OCI-LY1 (cell line): ENCODE data around the gene DCUN1D1.

ENCODE experiments used
- H2AFZ ChIP-seq: fragments of 200-600 bp; sonication (generic), shearing (Covaris generic); 2 replicates; pipeline ENCODE4 v1.6.0; 2014; ENCODE audit warnings: antibody characterized with exemption, mild to moderate bottlenecking, low read length
- H3F3A ChIP-seq: fragments of 200-600 bp; sonication (generic), shearing (Covaris generic); 2 replicates; pipeline ENCODE4 v1.6.0; 2014; ENCODE audit warnings: mild to moderate bottlenecking, antibody characterized with exemption, low read length, moderate library complexity; ENCODE audit not compliant: insufficient read depth
- H3K27ac ChIP-seq: fragments of 200-600 bp; sonication (generic); 2 replicates; pipeline ENCODE4 v1.5.1; 2014; ENCODE audit warnings: low read length, mixed run types, mild to moderate bottlenecking, low read depth; ENCODE audit not compliant: poor library complexity, severe bottlenecking
- H3K27me3 ChIP-seq: fragments of 200-600 bp; sonication (generic); 2 replicates; pipeline ENCODE4 v1.6.0; 2014; ENCODE audit warnings: antibody characterized with exemption, mild to moderate bottlenecking, low read length, moderate library complexity; ENCODE audit not compliant: insufficient read depth
- H3K36me3 ChIP-seq: fragments of 200-600 bp; sonication (generic); 2 replicates; pipeline ENCODE4 v1.6.1; 2014; ENCODE audit warnings: mild to moderate bottlenecking, antibody characterized with exemption, low read length, moderate library complexity, mixed read lengths; ENCODE audit not compliant: insufficient read depth
- H3K4me1 ChIP-seq: fragments of 200-600 bp; sonication (generic); 2 replicates; pipeline ENCODE4 v1.5.1; 2014; ENCODE audit warnings: mild to moderate bottlenecking, low read length, moderate library complexity; ENCODE audit not compliant: insufficient read depth, severe bottlenecking
- H3K4me2 ChIP-seq: fragments of 200-600 bp; sonication (generic), shearing (Covaris generic); 2 replicates; pipeline ENCODE4 v1.6.1; 2014; ENCODE audit warnings: low read length
- H3K4me3 ChIP-seq: fragments of 200-600 bp; sonication (generic); 2 replicates; pipeline ENCODE4 v1.5.1; 2014; ENCODE audit warnings: low read length, low read depth, mild to moderate bottlenecking, mixed read lengths; ENCODE audit not compliant: poor library complexity, severe bottlenecking
- H3K79me2 ChIP-seq: fragments of 200-600 bp; shearing (Covaris generic); 2 replicates; pipeline ENCODE4 v1.6.1; 2016; ENCODE audit warnings: mixed run types, low read length, mixed read lengths; ENCODE audit not compliant: insufficient read depth
- H3K9ac ChIP-seq: fragments of 200-600 bp; sonication (generic), shearing (Covaris generic); 2 replicates; pipeline ENCODE4 v1.6.1; 2014; ENCODE audit warnings: mild to moderate bottlenecking, low read length, mixed read lengths
- H3K9me2 ChIP-seq: fragments of 200-600 bp; sonication (generic), shearing (Covaris generic); 2 replicates; pipeline ENCODE4 v1.6.1; 2014; ENCODE audit warnings: low read depth, mild to moderate bottlenecking, low read length, mixed read lengths
- H3K9me3 ChIP-seq: fragments of 200-600 bp; shearing (Covaris generic); 2 replicates; pipeline ENCODE4 v1.6.1; 2014; ENCODE audit warnings: low read length, mixed read lengths
- H4K20me1 ChIP-seq: fragments of 200-600 bp; sonication (generic), shearing (Covaris generic); 2 replicates; pipeline ENCODE4 v1.6.0; 2016; ENCODE audit warnings: mild to moderate bottlenecking, low read length; ENCODE audit not compliant: insufficient read depth
- EZH2 ChIP-seq: fragments of 200-600 bp; sonication (generic), shearing (Covaris generic); IDR thresholded peaks from 2 replicates; pipeline ENCODE4 v1.8.0; 2017; ENCODE audit warnings: borderline replicate concordance, mixed run types, mild to moderate bottlenecking, antibody characterized with exemption, low read length, moderate library complexity, mixed read lengths
- TF ChIP-seq, protein P1 (sequence below): fragments of 200-600 bp; sonication (generic), shearing (Covaris generic); IDR thresholded peaks from 2 replicates; pipeline ENCODE4 v1.5.1; 2017; ENCODE audit warnings: mild to moderate bottlenecking, antibody characterized with exemption, low read length, moderate library complexity, mixed read lengths

Gene DCUN1D1

GRCh38 chr3:183013856-183014255 lies 33.5 kb upstream of the DCUN1D1 start:
- Histone ChIP-seq H3F3A (no peaks in the 10 kb centered on the region), H3K9ac (no peak overlapping the region), H3K9me3 (no peaks in the 10 kb centered on the region), H3K4me2 (no peak overlapping the region), H3K79me2 (no peaks in the 10 kb centered on the region), H3K27me3 (no peaks in the 10 kb centered on the region), H3K36me3 (peaks cover 32% of the 10 kb centered on the region), H3K27ac (no peak overlapping the region), H2AFZ (no peak overlapping the region), H3K4me3 (no peak overlapping the region), H3K4me1 (no peaks in the 10 kb centered on the region), H4K20me1 (no peaks in the 10 kb centered on the region), H3K9me2 (no peaks in the 10 kb centered on the region)
- TF ChIP-seq, protein P1, sequence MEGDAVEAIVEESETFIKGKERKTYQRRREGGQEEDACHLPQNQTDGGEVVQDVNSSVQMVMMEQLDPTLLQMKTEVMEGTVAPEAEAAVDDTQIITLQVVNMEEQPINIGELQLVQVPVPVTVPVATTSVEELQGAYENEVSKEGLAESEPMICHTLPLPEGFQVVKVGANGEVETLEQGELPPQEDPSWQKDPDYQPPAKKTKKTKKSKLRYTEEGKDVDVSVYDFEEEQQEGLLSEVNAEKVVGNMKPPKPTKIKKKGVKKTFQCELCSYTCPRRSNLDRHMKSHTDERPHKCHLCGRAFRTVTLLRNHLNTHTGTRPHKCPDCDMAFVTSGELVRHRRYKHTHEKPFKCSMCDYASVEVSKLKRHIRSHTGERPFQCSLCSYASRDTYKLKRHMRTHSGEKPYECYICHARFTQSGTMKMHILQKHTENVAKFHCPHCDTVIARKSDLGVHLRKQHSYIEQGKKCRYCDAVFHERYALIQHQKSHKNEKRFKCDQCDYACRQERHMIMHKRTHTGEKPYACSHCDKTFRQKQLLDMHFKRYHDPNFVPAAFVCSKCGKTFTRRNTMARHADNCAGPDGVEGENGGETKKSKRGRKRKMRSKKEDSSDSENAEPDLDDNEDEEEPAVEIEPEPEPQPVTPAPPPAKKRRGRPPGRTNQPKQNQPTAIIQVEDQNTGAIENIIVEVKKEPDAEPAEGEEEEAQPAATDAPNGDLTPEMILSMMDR, result no peak
- no peak for TF ChIP-seq EZH2

DNA sequence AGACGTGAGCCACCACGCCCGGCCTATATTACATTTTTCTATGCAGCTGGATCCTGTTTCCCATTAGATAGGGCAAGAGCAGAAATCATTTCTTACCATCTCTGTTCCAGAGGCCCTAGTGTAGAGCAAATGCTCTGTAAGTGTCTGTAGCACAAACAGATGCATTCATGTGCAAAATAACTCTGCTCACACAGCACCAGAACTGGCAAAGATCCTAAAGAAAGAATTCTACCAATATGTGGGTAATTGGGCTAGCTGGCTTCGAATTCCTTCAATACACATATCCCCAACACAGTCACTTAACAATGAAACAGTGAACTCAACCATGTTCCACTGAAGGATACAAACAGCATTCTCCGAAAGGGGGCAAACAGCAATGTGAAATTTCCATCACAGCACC lies 32.7 kb upstream of the DCUN1D1 start:
- H3K27ac ChIP-seq, result no peak overlapping the region
- H3K4me1 ChIP-seq, result no peaks in the 10 kb centered on the region
- H3K4me3 ChIP-seq, result no peak overlapping the region
- no peaks in the 10 kb centered on the region for H3F3A ChIP-seq
- H2AFZ ChIP-seq, result no peak overlapping the region
- peaks cover 26% of the 10 kb centered on the region for H3K36me3 ChIP-seq
- no peaks in the 10 kb centered on the region for H4K20me1 ChIP-seq
- no peaks in the 10 kb centered on the region for H3K9me3 ChIP-seq
- H3K27me3 ChIP-seq, result no peaks in the 10 kb centered on the region
- no peak overlapping the region for H3K9ac ChIP-seq
- H3K4me2 ChIP-seq, result no peak overlapping the region
- no peaks in the 10 kb centered on the region for H3K9me2 ChIP-seq
- H3K79me2 ChIP-seq, result no peaks in the 10 kb centered on the region
- TF ChIP-seq, protein P1, result no peak
- no peak for TF ChIP-seq EZH2

GRCh38 chr3:183008800-183009199 lies 28.5 kb upstream of the DCUN1D1 start:
- H3K9ac ChIP-seq, result no peak overlapping the region
- no peaks in the 10 kb centered on the region for H4K20me1 ChIP-seq
- H3K9me2 ChIP-seq, result no peaks in the 10 kb centered on the region
- no peaks in the 10 kb centered on the region for H3K36me3 ChIP-seq
- H3K79me2 ChIP-seq, result no peaks in the 10 kb centered on the region
- no peak overlapping the region for H3K4me3 ChIP-seq
- H3K4me1 ChIP-seq, result no peaks in the 10 kb centered on the region
- no peak overlapping the region for H3K27ac ChIP-seq
- H3K27me3 ChIP-seq, result no peaks in the 10 kb centered on the region
- H2AFZ ChIP-seq, result no peak overlapping the region
- H3K4me2 ChIP-seq, result no peak overlapping the region
- H3F3A ChIP-seq, result no peaks in the 10 kb centered on the region
- TF ChIP-seq, protein P1, result no peak
- TF ChIP-seq EZH2, result no peak
- H3K9me3 ChIP-seq, result no peaks in the 10 kb centered on the region
